Ishikawa (cell line): Measurements from ENCODE around the gene BACE1-AS.

Source experiments
- CEBPB ChIP-seq: IDR thresholded peaks from 2 replicates; pipeline ENCODE4 v1.6.1; 2012
- CREB1 ChIP-seq: IDR thresholded peaks from 2 replicates; pipeline ENCODE4 v1.6.1; 2012; ENCODE audit warnings: low read depth
- EGR1 ChIP-seq: IDR thresholded peaks from 2 replicates; pipeline ENCODE4 v1.6.1; 2012
- EP300 ChIP-seq: IDR thresholded peaks from 2 replicates; pipeline ENCODE4 v1.6.1; 2012; ENCODE audit warnings: borderline replicate concordance
- FOXM1 ChIP-seq: IDR thresholded peaks from 2 replicates; pipeline ENCODE4 v1.6.1; 2012; ENCODE audit warnings: low read depth, borderline replicate concordance
- NFIC ChIP-seq: IDR thresholded peaks from 2 replicates; pipeline ENCODE4 v1.6.1; 2012
- RAD21 ChIP-seq: IDR thresholded peaks from 2 replicates; pipeline ENCODE4 v1.6.1; 2012; ENCODE audit warnings: low read depth
- TAF1 ChIP-seq: IDR thresholded peaks from 2 replicates; pipeline ENCODE4 v1.6.1; 2012; ENCODE audit warnings: low read depth, mild to moderate bottlenecking
- TCF12 ChIP-seq: IDR thresholded peaks from 2 replicates; pipeline ENCODE4 v1.6.1; 2012; ENCODE audit warnings: low read depth
- TEAD4 ChIP-seq: IDR thresholded peaks from 2 replicates; pipeline ENCODE4 v1.6.1; 2012
- YY1 ChIP-seq: IDR thresholded peaks from 2 replicates; pipeline ENCODE4 v1.6.1; 2012; ENCODE audit warnings: low read depth
- ZBTB7A ChIP-seq: IDR thresholded peaks from 2 replicates; pipeline ENCODE4 v1.6.1; 2012; ENCODE audit warnings: low read depth
- TF ChIP-seq, protein P1 (sequence below): IDR thresholded peaks from 2 replicates; pipeline ENCODE4 v1.6.1; 2012
- TF ChIP-seq, protein P2 (sequence below): IDR thresholded peaks from 2 replicates; pipeline ENCODE4 v1.6.1; 2012
- TF ChIP-seq, protein P3 (sequence below): IDR thresholded peaks from 2 replicates; pipeline ENCODE4 v1.6.1; 2012; ENCODE audit warnings: low read depth, mild to moderate bottlenecking

Gene BACE1-AS

DNA sequence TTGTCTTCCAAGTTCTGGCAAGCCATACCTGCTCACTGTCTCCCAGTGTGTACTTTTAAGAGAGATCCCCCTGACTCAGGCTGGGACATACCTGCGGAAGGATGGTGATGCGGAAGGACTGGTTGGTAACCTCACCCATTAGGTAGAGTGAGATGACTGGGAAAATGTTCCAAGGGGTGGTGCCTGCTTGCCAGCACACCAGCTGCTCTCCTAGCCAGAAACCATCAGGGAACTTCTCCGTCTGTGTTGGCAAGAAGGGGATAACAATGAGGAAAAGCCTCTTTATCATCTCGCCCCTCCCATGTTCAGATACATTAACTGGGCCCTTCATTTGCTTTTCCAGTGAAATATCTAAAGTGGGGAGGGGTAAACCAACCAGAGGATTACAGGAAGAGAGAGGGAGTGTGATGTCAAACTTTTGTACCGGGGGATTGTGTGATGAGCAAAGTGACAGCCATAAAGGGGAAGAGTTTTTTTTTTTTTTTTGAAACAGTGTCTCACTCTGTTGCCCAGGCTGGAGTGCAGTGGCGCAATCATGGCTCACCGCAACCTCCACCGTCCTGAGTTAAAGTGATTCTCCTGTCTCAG lies at the start of gene BACE1-AS:
BACE1-AS (plus strand) TSS at position 538 of the 588 bp plus-strand sequence.
- TF ChIP-seq EP300 (no peak), YY1 (no peak), FOXM1 (no peak), NFIC (no peak), TCF12 (no peak), CEBPB (no peak), TAF1 (no peak), EGR1 (no peak), CREB1 (no peak)
- TF ChIP-seq, protein P1, sequence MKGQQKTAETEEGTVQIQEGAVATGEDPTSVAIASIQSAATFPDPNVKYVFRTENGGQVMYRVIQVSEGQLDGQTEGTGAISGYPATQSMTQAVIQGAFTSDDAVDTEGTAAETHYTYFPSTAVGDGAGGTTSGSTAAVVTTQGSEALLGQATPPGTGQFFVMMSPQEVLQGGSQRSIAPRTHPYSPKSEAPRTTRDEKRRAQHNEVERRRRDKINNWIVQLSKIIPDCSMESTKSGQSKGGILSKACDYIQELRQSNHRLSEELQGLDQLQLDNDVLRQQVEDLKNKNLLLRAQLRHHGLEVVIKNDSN = no peak
- TF ChIP-seq, protein P2, sequence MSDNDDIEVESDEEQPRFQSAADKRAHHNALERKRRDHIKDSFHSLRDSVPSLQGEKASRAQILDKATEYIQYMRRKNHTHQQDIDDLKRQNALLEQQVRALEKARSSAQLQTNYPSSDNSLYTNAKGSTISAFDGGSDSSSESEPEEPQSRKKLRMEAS = no peak

DNA sequence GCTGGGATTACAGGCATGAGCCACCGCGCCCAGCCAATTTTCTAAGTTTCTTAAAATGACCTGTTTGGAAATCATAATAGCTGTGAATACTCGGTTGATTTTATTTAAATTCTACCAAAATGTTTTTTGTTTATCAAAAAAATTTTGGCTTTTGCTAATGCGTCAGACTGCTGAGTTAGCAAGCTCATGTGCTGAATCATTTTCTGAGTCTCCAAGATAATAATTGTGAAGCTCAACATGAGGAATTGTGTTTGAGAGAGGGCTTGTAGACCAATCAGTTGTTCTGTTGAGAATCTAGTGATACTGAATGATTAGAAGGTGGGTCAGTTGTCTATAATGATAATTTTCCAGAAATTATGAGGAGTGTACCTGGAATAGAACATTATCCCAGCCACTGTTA lies 42.8 kb upstream of the BACE1-AS start:
- TF ChIP-seq YY1 = no peak

DNA sequence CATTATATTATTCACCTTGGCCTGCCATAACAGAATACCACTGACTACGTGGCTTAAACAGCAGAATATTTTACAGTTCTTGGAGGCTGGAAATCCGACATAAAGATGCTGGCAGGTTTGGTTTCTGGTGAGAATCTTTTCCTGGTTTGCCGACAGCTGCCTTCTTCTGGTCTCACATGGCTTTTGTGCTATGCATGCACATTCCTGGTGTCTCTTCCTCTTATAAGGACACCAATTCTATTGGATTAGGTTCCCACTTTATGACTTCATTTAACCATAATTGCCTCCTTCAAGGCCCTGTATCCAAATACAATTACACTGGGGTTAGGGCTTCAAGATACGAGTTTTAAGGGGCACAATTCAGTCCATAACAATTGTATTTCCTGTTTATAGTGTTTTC lies 41.6 kb upstream of the BACE1-AS start:
- TF ChIP-seq TCF12 = no peak
- TF ChIP-seq RAD21 = no peak
- no peak for TF ChIP-seq ZBTB7A
- TF ChIP-seq, protein P2 = no peak
- no peak for TF ChIP-seq TAF1

DNA sequence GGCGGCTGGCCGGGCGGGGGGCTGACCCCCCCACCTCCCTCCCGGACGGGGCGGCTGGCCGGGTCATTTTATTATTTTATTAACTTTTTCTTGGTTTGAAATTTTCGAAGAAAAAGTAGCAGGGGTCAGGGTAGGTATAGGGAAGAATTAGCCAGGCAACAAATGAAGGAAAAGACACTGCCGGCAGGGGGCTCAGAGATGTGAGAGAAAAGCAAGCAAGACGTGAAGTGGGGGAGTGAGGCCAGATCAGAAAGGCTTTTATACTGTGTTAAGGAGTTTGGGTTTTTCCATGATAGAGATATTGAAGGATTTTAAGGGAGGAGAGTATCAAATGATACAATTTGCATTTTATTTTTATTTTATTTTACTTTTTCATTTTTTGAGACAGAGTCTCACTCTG lies 39.6 kb upstream of the BACE1-AS start:
- no peak for TF ChIP-seq EP300
- TF ChIP-seq RAD21 = no peak
- no peak for TF ChIP-seq TCF12
- TF ChIP-seq, protein P3, sequence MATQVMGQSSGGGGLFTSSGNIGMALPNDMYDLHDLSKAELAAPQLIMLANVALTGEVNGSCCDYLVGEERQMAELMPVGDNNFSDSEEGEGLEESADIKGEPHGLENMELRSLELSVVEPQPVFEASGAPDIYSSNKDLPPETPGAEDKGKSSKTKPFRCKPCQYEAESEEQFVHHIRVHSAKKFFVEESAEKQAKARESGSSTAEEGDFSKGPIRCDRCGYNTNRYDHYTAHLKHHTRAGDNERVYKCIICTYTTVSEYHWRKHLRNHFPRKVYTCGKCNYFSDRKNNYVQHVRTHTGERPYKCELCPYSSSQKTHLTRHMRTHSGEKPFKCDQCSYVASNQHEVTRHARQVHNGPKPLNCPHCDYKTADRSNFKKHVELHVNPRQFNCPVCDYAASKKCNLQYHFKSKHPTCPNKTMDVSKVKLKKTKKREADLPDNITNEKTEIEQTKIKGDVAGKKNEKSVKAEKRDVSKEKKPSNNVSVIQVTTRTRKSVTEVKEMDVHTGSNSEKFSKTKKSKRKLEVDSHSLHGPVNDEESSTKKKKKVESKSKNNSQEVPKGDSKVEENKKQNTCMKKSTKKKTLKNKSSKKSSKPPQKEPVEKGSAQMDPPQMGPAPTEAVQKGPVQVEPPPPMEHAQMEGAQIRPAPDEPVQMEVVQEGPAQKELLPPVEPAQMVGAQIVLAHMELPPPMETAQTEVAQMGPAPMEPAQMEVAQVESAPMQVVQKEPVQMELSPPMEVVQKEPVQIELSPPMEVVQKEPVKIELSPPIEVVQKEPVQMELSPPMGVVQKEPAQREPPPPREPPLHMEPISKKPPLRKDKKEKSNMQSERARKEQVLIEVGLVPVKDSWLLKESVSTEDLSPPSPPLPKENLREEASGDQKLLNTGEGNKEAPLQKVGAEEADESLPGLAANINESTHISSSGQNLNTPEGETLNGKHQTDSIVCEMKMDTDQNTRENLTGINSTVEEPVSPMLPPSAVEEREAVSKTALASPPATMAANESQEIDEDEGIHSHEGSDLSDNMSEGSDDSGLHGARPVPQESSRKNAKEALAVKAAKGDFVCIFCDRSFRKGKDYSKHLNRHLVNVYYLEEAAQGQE = no peak
- no peak for TF ChIP-seq TEAD4
- TF ChIP-seq CEBPB = no peak
- TF ChIP-seq CREB1 = no peak
- TF ChIP-seq ZBTB7A = no peak
- TF ChIP-seq, protein P1 = no peak
- no peak for TF ChIP-seq TAF1
- TF ChIP-seq, protein P2 = no peak
- TF ChIP-seq NFIC = no peak
- TF ChIP-seq FOXM1 = no peak
- no peak for TF ChIP-seq EGR1
- no peak for TF ChIP-seq YY1

DNA sequence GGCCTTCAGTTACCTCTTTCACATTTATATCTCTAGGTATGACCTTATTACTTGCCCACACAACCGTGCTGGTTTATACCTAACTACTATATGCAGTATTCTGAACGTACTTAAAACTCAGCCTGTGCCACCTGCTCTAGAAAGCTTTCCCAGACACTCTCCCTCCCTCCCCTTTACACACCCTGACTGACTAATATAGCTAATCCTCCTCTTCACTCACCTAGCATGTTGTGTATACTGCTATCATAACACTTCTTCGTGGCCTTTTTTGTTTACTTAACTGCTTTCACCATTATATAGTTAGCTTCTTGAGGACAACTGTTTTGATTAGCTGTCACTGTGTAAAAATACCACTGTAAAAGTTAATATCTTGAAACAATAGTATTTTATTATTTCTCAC lies 35.2 kb upstream of the BACE1-AS start:
- no peak for TF ChIP-seq TEAD4
- TF ChIP-seq, protein P2 = no peak
- TF ChIP-seq YY1 = no peak
- no peak for TF ChIP-seq EGR1
- no peak for TF ChIP-seq TCF12
- no peak for TF ChIP-seq CREB1
- TF ChIP-seq RAD21 = no peak
- TF ChIP-seq, protein P3 = no peak
- TF ChIP-seq, protein P1 = no peak
- no peak for TF ChIP-seq FOXM1
